Peyer's patch (tissue), 4 donors: ENCODE data around the gene IQGAP2.

Experiments used
- CTCF ChIP-seq, 6 experiments: fragments of 450-650 bp in 4 of 6; fragments of 200-600 bp in 2 of 6; sonication (generic) in 1 of 6; IDR thresholded peaks; one replicate each; pipeline ENCODE4 v1.5.1; 2017 to 2019; ENCODE audit warnings: antibody characterized with exemption in 6 of 6, mild to moderate bottlenecking in 3 of 6, moderate library complexity in 1 of 6
- POLR2A ChIP-seq, 2 donors: fragments of 450-650 bp; IDR thresholded peaks; one replicate each; pipeline ENCODE4 v1.5.1; 2017; ENCODE audit warnings: antibody characterized with exemption in 2 of 2, mild to moderate bottlenecking in 2 of 2, moderate library complexity in 2 of 2

DNA sequence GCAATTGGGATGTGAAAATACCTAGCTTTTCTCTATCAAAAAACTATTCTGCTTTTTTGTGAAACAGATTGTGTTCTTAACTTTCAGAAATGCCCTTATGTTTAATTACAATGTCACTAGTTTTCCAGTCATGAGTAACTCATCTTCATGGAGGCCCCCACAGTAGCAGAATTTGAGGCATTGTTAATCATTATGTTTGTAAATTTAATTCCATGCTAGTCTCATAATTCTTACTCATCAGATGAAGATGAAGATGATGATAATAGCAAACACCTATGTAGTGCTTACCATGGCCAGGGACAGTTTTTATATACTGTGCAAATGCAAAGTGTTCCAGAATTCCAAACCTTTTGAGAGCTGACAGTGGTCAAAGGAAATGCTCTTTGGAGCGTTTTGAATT, 285.1 kb downstream of the IQGAP2 start:
- no peak for TF ChIP-seq CTCF (IDR thresholded peaks at IDR 0.05)
- no peak for TF ChIP-seq POLR2A (IDR thresholded peaks at IDR 0.05)
